ENCODE measurements around the gene ARFRP1.

- TF ChIP-seq, protein P1, sequence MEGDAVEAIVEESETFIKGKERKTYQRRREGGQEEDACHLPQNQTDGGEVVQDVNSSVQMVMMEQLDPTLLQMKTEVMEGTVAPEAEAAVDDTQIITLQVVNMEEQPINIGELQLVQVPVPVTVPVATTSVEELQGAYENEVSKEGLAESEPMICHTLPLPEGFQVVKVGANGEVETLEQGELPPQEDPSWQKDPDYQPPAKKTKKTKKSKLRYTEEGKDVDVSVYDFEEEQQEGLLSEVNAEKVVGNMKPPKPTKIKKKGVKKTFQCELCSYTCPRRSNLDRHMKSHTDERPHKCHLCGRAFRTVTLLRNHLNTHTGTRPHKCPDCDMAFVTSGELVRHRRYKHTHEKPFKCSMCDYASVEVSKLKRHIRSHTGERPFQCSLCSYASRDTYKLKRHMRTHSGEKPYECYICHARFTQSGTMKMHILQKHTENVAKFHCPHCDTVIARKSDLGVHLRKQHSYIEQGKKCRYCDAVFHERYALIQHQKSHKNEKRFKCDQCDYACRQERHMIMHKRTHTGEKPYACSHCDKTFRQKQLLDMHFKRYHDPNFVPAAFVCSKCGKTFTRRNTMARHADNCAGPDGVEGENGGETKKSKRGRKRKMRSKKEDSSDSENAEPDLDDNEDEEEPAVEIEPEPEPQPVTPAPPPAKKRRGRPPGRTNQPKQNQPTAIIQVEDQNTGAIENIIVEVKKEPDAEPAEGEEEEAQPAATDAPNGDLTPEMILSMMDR (IDR thresholded peaks at IDR 0.05) = no peak
- TF ChIP-seq GABPB1 (CRISPR knock-in tag; IDR thresholded peaks at IDR 0.05) (no peak), MYBL2 (CRISPR knock-in tag; IDR thresholded peaks at IDR 0.05) (no peak), JUN (CRISPR knock-in tag; IDR thresholded peaks at IDR 0.05) (no peak), KAT7 (CRISPR knock-in tag; IDR thresholded peaks at IDR 0.05; ENCODE audit: borderline replicate concordance) (no peak), FOXP1 (CRISPR knock-in tag; IDR thresholded peaks at IDR 0.05; ENCODE audit: borderline replicate concordance) (no peak), TEAD1 (CRISPR knock-in tag; IDR thresholded peaks at IDR 0.05) (no peak), ETV6 (CRISPR knock-in tag; IDR thresholded peaks at IDR 0.05) (no peak), TEAD4 (CRISPR knock-in tag; IDR thresholded peaks at IDR 0.05) (no peak)
- TF ChIP-seq, protein P2, sequence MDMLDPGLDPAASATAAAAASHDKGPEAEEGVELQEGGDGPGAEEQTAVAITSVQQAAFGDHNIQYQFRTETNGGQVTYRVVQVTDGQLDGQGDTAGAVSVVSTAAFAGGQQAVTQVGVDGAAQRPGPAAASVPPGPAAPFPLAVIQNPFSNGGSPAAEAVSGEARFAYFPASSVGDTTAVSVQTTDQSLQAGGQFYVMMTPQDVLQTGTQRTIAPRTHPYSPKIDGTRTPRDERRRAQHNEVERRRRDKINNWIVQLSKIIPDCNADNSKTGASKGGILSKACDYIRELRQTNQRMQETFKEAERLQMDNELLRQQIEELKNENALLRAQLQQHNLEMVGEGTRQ (CRISPR knock-in tag; IDR thresholded peaks at IDR 0.05) = no peak
- TF ChIP-seq, protein P3, sequence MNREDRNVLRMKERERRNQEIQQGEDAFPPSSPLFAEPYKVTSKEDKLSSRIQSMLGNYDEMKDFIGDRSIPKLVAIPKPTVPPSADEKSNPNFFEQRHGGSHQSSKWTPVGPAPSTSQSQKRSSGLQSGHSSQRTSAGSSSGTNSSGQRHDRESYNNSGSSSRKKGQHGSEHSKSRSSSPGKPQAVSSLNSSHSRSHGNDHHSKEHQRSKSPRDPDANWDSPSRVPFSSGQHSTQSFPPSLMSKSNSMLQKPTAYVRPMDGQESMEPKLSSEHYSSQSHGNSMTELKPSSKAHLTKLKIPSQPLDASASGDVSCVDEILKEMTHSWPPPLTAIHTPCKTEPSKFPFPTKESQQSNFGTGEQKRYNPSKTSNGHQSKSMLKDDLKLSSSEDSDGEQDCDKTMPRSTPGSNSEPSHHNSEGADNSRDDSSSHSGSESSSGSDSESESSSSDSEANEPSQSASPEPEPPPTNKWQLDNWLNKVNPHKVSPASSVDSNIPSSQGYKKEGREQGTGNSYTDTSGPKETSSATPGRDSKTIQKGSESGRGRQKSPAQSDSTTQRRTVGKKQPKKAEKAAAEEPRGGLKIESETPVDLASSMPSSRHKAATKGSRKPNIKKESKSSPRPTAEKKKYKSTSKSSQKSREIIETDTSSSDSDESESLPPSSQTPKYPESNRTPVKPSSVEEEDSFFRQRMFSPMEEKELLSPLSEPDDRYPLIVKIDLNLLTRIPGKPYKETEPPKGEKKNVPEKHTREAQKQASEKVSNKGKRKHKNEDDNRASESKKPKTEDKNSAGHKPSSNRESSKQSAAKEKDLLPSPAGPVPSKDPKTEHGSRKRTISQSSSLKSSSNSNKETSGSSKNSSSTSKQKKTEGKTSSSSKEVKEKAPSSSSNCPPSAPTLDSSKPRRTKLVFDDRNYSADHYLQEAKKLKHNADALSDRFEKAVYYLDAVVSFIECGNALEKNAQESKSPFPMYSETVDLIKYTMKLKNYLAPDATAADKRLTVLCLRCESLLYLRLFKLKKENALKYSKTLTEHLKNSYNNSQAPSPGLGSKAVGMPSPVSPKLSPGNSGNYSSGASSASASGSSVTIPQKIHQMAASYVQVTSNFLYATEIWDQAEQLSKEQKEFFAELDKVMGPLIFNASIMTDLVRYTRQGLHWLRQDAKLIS (CRISPR knock-in tag; IDR thresholded peaks at IDR 0.05; ENCODE audit: borderline replicate concordance) = no peak
- TF ChIP-seq, protein P4, sequence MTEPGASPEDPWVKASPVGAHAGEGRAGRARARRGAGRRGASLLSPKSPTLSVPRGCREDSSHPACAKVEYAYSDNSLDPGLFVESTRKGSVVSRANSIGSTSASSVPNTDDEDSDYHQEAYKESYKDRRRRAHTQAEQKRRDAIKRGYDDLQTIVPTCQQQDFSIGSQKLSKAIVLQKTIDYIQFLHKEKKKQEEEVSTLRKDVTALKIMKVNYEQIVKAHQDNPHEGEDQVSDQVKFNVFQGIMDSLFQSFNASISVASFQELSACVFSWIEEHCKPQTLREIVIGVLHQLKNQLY (CRISPR knock-in tag; IDR thresholded peaks at IDR 0.05) = no peak
Observed at GRCh38 chr20:63753381-63753780, 45.6 kb upstream of the ARFRP1 start.
